Spleen (tissue), 7 donors: ENCODE data around the gene SIGLEC8.

ENCODE experiments used
- CTCF ChIP-seq, 11 experiments: fragments of 200-600 bp in 7 of 11; fragments of 450-650 bp in 4 of 11; sonication (generic) in 4 of 11; IDR thresholded peaks in 8 of 11; conservative IDR thresholded peaks in 3 of 11; 1 replicate in 7 of 11; 2 replicates in 4 of 11; pipeline versions ENCODE4 v1.4.0 to v1.8.0; 2016 to 2021; ENCODE audit warnings: antibody characterized with exemption in 11 of 11, inconsistent platforms in 4 of 11, mild to moderate bottlenecking in 1 of 11
- POLR2A ChIP-seq, 3 donors: fragments of 450-650 bp; IDR thresholded peaks; one replicate each; pipeline ENCODE4 v1.5.1; 2017; ENCODE audit warnings: antibody characterized with exemption in 3 of 3, mild to moderate bottlenecking in 1 of 3
- POLR2AphosphoS5 ChIP-seq, 3 donors: sonication (generic); formaldehyde crosslinking; IDR thresholded peaks; one replicate each; pipeline ENCODE4 v1.5.1; 2017; ENCODE audit warnings: antibody characterized with exemption in 3 of 3
- donor health status: DM: no; HTN: no; CAD: no; lungs with moderate emphysema.
- donor health status: DM: no; HTN: no; CAD: no.
- donor health status: DM: no; HTN: no; CAD: no.

- TF ChIP-seq CTCF (IDR thresholded peaks at IDR 0.05 in 8 of 11, conservative IDR thresholded peaks at IDR 0.05 in 3 of 11) (no peak), POLR2A (IDR thresholded peaks at IDR 0.05) (no peak), POLR2AphosphoS5 (IDR thresholded peaks at IDR 0.05) (no peak)
Measured at GRCh38 chr19:51440052-51440451, 18.2 kb downstream of the SIGLEC8 start.
